Chondrocyte (in vitro differentiated cells): Measurements from ENCODE around the gene CATSPERD. TPM values are rescaled to one million over a fixed set of nuclear protein-coding genes. Genes with fewer than 3 reads are reported as not detected.

Experiments
- DNase-seq: peaks from one replicate; pipeline ENCODE4 v3.0.0; 2021; ENCODE audit warnings: mixed read lengths, low spot score
- H3K27ac Mint-ChIP-seq: one replicate; pipeline ENCODE4 v1.8.0; 2021; ENCODE audit warnings: mild to moderate bottlenecking, moderate library complexity, mixed read lengths; ENCODE audit not compliant: unreplicated experiment
- H3K27me3 Mint-ChIP-seq: 2 replicates; pipeline ENCODE4 v1.8.0; 2021; ENCODE audit warnings: low read depth, mixed read lengths
- H3K36me3 Mint-ChIP-seq: 2 replicates; pipeline ENCODE4 v1.8.0; 2021; ENCODE audit warnings: low read depth, mixed read lengths
- H3K4me1 Mint-ChIP-seq: 2 replicates; pipeline ENCODE4 v1.8.0; 2021; ENCODE audit warnings: low read depth, mild to moderate bottlenecking, mixed read lengths
- H3K4me3 Mint-ChIP-seq: one replicate; pipeline ENCODE4 v1.8.0; 2021; ENCODE audit warnings: mild to moderate bottlenecking, moderate library complexity, mixed read lengths; ENCODE audit not compliant: unreplicated experiment
- H3K9me3 Mint-ChIP-seq: 2 replicates; pipeline ENCODE4 v1.8.0; 2021; ENCODE audit warnings: low read depth, mixed read lengths
- total RNA-seq: library from RNA; stranded (reverse); gene quantifications from 3 replicates; pipeline ENCODE4 v1.2.1, GENCODE V29; 2021
- TF ChIP-seq, protein P1 (sequence below): fragments of 200-600 bp; sonication (generic); IDR thresholded peaks from 2 replicates; pipeline ENCODE4 v1.5.0; 2021; ENCODE audit warnings: antibody characterized with exemption, mild to moderate bottlenecking, moderate library complexity

The CATSPERD gene
- total RNA-seq, 1 donor from 2014 or later, result not detected

DNA sequence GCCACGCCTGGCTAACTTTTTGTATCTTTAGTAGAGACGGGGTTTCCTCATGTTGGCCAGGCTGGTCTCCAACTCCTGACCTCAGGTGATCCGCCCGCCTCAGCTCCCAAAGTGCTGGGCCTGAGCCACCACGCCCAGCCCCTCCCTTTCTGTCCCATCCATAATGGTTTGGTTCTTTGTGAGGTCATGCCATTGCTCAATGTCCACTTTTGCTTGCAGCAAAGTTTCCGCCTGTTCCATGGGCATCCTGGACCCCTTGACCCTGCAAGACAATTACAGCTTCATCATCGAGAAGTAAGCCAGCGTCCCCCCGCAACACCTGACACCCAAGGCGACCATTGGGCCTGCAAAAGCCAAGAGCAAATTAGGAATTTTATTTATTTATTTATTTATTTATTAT is 47.5 kb downstream of the CATSPERD start:
- H3K4me3 Mint-ChIP-seq, result no peak overlapping the region
- no peak for DNase-seq
- TF ChIP-seq, protein P1, sequence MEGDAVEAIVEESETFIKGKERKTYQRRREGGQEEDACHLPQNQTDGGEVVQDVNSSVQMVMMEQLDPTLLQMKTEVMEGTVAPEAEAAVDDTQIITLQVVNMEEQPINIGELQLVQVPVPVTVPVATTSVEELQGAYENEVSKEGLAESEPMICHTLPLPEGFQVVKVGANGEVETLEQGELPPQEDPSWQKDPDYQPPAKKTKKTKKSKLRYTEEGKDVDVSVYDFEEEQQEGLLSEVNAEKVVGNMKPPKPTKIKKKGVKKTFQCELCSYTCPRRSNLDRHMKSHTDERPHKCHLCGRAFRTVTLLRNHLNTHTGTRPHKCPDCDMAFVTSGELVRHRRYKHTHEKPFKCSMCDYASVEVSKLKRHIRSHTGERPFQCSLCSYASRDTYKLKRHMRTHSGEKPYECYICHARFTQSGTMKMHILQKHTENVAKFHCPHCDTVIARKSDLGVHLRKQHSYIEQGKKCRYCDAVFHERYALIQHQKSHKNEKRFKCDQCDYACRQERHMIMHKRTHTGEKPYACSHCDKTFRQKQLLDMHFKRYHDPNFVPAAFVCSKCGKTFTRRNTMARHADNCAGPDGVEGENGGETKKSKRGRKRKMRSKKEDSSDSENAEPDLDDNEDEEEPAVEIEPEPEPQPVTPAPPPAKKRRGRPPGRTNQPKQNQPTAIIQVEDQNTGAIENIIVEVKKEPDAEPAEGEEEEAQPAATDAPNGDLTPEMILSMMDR, result no peak
- H3K27me3 Mint-ChIP-seq, result no peaks in the 10 kb centered on the region
- no peaks in the 10 kb centered on the region for H3K9me3 Mint-ChIP-seq
- H3K36me3 Mint-ChIP-seq, result no peaks in the 10 kb centered on the region
- no peak overlapping the region for H3K27ac Mint-ChIP-seq
- H3K4me1 Mint-ChIP-seq, result no peaks in the 10 kb centered on the region

- DNase-seq, result no peak
These were observed 52.0 kb downstream of the CATSPERD start for GRCh38 chr19:5772416-5772815.

GRCh38 chr19:5773276-5773675 is 52.8 kb downstream of the CATSPERD start:
- Mint-ChIP-seq H3K36me3 (no peaks in the 10 kb centered on the region), H3K27me3 (no peaks in the 10 kb centered on the region), H3K4me3 (no peak overlapping the region), H3K4me1 (no peaks in the 10 kb centered on the region), H3K9me3 (no peaks in the 10 kb centered on the region), H3K27ac (peak overlapping the region; percentile 86)
- DNase-seq, result no peak
- TF ChIP-seq, protein P1, result no peak

More at GRCh38 chr19:5772416-5772815, 52.0 kb downstream of the CATSPERD start:
- Mint-ChIP-seq H3K4me3 (no peak overlapping the region), H3K27me3 (no peaks in the 10 kb centered on the region), H3K36me3 (no peaks in the 10 kb centered on the region), H3K27ac (no peak overlapping the region), H3K9me3 (no peaks in the 10 kb centered on the region), H3K4me1 (no peaks in the 10 kb centered on the region)
- TF ChIP-seq, protein P1, result no peak

- Mint-ChIP-seq H3K36me3 (no peaks in the 10 kb centered on the region), H3K4me3 (no peak overlapping the region), H3K4me1 (no peaks in the 10 kb centered on the region), H3K27ac (no peak overlapping the region), H3K9me3 (no peaks in the 10 kb centered on the region), H3K27me3 (no peaks in the 10 kb centered on the region)
- TF ChIP-seq, protein P1, result no peak
- no peak for DNase-seq
These were observed 54.5 kb downstream of the CATSPERD start for GRCh38 chr19:5774921-5775320.

DNA sequence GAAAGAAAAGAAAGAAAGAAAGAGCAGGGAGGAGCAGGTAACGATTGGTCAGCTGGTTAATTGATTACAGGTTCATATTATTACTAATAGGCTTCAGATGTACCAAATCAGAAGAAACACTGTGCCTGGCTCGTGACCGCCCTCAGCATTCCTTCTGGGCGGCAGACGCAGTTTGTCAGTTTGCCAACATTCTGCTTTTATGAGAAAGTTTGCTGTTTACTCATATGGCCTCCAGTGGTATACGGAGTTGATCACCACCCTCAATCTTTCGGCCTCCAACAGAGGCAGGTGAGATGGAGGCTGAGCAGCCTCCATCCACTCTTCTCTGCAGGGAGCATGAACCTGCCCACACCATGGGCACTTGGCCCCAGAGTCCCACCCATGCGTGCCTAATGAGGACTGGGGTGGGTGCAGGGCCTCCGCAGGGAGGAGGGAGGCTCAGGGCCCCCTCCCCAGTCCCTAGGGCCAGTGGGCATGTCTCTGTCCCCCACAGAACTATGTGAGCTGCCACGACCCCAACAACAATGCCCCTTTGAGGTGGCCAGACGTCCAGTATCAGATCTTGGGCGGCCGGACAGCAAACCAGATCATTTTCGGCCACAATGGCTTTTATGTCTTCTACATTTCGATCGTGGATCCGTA is 55.4 kb downstream of the CATSPERD start:
- H3K4me1 Mint-ChIP-seq, result no peaks in the 10 kb centered on the region
- H3K4me3 Mint-ChIP-seq, result no peak overlapping the region
- no peaks in the 10 kb centered on the region for H3K36me3 Mint-ChIP-seq
- H3K27me3 Mint-ChIP-seq, result no peaks in the 10 kb centered on the region
- H3K9me3 Mint-ChIP-seq, result no peaks in the 10 kb centered on the region
- no peak for DNase-seq
- TF ChIP-seq, protein P1, result no peak
- no peak overlapping the region for H3K27ac Mint-ChIP-seq
